HG02588 (cell line): Measurements from ENCODE around the gene MYO9B.
"Not testable (repeated sequence)": the region's sequence is repeated elsewhere in the genome, so short reads cannot be mapped to it uniquely, and the experiment has no call there.

Source experiments
- ATAC-seq: cut with Tn5 transposase; IDR thresholded peaks from one replicate; pipeline ENCODE4 v1.9.1; 2021; ENCODE audit warnings: mild to moderate bottlenecking, moderate library complexity; ENCODE audit not compliant: unreplicated experiment

MYO9B gene

DNA sequence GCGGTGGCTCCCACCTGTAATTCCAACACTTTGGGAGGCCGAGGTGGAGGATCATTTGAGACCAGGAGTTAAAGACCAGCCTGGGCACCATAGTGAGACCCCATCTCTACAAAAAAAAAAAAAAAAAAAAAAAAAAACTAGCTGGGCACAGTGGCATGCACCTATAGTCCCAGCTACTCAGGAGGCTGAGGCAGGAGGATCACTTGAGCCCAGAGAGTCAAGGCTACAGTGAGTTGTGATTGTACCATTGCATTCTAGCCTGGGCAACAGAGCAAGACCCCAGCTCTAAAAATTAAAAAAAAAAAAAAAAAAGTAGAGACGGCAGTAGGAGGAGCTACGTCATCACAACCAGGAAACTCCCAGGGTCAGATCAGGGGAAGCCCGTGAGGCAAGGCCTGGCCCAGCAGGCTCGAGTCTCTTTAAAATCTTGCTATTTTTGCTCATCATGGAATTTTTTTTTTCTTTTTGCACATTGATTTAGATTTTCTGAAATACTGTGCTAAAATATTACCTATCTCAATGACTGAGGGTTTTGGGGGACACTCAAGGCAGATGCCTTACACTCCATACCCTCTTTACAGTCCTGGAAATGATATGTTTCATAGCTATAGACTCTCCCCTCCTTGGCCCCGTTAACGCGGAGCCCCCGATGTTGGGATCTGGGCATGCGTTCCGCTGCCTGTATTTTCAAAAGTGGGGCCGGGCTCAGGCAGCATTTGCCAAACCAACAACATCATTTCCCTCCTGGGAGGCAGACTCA, 95.1 kb downstream of the MYO9B start:
- ATAC-seq: no peak

GRCh38 chr19:17171874-17172273, 96.3 kb downstream of the MYO9B start:
- ATAC-seq: no peak

DNA sequence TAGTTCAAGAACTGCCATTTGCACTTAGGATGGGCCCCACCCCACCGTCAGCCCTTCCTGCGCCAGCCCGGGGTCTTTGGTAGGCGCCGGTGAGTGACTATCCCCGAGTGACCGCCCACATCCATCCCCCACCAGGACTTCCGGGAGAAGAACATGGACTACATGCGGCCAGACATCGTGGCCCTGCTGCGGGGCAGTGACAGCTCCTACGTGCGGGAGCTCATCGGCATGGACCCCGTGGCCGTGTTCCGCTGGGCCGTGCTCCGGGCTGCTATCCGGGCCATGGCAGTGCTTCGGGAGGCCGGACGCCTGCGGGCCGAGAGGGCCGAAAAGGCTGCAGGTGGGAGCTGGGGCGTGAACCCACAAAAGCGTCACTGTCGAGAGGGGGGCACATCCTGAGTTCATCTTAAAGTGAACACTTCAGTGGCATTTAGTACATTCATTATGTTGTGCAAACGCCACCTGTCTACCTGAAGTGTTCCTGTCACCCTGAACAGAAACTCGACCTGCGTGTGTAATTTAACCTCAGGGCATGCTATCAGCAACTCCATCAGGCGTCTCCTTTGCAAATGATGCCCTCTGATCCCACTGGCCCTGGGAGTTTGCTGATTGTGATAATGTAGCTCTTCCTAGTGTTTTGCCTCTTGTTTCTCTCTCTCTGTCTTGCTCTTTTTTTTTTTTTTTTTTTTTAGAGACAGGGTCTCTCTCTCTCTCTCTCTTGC, 97.2 kb downstream of the MYO9B start:
- no peak for ATAC-seq

DNA sequence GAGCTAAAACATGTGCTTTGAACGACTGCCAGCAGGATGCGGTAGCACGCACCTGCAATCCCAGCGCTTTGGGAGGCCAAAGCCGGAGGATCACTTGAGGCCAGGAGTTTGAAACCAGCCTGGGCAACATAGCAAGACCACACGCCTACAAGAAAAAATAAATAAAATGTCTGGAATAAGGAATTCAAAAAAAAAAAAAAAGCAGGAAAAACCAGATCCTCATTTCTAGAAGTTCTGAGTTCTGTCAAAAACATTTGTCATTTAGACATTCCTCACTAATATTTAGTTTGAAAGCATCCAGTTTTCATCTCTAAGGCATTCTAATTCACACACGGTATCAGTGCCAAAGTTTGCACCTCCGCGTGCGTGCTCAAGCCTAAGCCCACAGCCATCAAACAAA, 102.7 kb downstream of the MYO9B start:
- no peak for ATAC-seq

DNA sequence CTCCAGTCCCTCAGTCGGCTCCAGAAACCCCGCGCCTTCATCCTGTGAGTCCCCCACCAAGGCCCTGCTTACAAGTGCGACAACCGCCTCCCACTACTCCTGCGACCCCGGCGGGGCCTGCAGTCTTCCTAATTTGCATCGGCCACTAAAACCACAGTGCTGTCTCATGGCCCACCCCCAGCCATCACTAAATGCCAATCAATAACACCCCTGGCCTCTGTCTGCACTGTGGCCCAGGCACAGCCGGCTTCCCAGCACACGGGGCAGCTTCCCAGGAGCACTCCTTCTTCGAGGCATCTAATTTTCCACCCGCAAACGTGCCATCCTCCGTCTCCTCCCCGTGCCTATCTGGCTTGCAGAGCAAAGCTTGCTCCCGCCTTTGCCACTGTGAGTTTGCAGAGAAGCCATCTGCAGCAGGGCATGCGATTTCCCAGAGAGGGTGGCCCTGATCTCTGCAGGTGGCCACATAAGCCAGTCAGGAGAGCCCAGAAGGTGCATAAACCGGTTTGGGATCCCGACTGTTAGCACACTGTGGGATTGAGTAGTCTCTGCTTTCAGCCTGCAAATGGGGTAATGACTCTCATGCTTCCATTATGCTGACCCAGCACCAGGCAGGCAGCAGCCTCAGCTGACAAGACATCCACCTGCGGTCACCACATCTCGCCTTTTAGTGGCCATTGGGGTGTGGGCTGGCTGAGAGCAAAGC, 105.6 kb downstream of the MYO9B start:
- no peak for ATAC-seq

- ATAC-seq: no peak
Observed at GRCh38 chr19:17183271-17183761, 107.7 kb downstream of the MYO9B start.

GRCh38 chr19:17183858-17184321, 108.3 kb downstream of the MYO9B start:
- no peak for ATAC-seq

DNA sequence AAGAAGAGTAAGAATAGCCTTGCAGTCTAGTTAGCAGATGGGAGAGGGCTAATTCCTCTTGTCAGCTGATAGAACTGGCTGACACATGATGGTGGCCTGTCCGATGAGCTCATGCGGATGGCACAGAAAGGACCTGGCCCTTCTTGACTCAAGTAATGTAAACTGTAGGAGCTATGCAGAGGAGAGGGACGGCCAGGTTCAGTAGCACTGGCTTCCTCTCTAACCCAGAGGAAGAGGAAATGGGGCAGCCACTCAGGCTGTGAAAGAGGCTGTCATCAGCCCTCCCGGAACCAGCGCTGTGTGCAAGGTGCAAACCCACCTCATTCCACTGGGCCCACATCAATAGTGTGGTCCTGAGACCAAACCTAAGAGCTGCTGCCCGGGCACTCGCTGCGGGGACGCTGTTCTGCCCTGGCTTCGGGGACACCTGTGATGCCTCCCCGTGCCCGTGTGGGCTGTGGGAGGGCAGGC, 108.8 kb downstream of the MYO9B start:
- ATAC-seq: no peak

- no peak for ATAC-seq
Observed at GRCh38 chr19:17185590-17185989, 110.0 kb downstream of the MYO9B start.

DNA sequence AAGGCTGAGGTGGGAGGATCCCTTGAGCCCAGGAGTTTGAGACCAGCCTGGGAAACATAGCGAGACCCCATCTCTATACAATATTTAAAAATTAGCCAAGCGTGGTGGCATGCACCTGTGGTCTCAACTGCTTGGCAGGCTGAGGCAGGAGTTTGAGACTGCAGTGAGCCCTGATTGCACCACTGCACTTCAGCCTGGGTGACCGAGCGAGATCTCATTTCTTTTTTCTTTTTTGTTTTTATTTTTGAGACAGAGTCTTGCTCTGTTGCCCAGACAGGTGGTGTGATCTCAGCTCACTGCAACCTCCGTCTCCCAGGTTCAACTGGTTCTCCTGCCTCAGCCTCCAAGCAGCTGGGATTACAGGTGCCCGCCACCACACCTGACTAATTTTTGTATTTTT, 116.2 kb downstream of the MYO9B start:
- ATAC-seq: not testable (repeated sequence)

DNA sequence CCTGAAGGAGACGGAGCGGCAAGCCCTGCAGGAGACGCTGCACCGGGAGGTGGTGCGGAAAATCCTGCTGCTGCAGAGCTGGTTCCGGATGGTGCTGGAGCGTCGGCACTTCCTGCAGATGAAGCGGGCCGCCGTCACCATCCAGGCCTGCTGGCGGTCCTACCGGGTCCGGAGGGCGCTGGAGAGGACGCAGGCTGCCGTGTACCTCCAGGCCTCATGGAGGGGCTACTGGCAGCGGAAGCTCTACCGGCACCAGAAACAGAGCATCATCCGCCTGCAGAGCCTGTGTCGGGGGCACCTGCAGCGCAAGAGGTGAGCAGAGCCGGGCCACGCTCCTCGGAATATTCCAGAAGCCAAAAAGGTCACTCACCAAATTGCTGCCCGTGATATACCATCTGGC, 117.2 kb downstream of the MYO9B start:
- no peak for ATAC-seq

GRCh38 chr19:17194608-17195007, 119.0 kb downstream of the MYO9B start:
- ATAC-seq: no peak

- ATAC-seq: no peak
Observed at GRCh38 chr19:17195106-17195505, 119.5 kb downstream of the MYO9B start.

DNA sequence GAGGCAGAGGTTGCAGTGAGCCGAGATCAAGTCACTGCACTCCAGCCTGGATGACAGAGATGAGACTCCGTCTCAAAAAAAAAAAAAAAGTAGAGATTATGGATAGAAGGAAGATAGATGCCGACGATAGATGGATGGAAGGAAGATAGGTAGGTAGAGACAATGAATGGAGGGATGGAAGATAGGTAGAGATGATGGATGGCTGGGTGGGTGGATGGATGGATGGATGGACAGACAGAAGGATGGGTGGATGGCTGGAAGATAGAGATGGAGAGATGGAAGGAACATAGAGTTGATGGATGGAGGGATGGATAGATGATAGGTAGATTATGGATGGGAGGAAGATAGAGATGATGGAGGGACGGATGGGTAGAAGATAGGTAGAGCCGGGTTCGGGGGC, 121.0 kb downstream of the MYO9B start:
- ATAC-seq: no peak

GRCh38 chr19:17197666-17198065, 122.1 kb downstream of the MYO9B start:
- no peak for ATAC-seq

GRCh38 chr19:17200408-17201079, 125.0 kb downstream of the MYO9B start:
- no peak for ATAC-seq

- no peak for ATAC-seq
Observed at GRCh38 chr19:17202249-17202648, 126.7 kb downstream of the MYO9B start.

DNA sequence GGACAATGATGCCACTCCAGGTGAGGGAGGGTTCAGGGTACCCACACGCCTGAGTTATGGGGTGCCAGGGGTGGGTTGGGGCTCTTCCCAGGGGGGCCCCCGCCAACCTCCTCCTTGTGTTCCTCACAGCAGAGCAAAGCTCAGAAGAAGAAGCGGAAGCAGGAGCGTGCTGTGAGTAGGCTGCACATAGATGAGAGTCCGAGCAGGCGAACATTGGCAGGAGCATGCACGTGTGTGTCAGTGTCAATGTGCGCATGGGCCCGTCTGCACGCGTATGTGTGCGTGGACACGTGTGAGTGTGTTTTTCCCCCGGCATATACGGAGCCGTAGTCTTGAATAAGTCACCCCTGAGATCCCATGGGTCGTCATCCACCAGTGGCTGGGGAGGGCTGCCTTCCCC, 127.1 kb downstream of the MYO9B start:
- ATAC-seq: no peak

- ATAC-seq: no peak
Observed at GRCh38 chr19:17205237-17206140, 129.9 kb downstream of the MYO9B start.
